Posterior cingulate gyrus (tissue), 11 donors: ENCODE results near the gene ATP8A1.
A peak's percentile ranks its signal among the peaks of the same experiment; 100 is the strongest.
"Not testable (repeated sequence)": the region's sequence is repeated elsewhere in the genome, so short reads cannot be mapped to it uniquely, and the experiment has no call there.

Source experiments
- DNase-seq, 10 donors: peaks; one replicate each; pipeline versions ENCODE4 v3.0.0 to v3.0.0-alpha.2; 2020 to 2021; ENCODE audit warnings: mixed read lengths in 3 of 10
- intact Hi-C: fragments of 100-400 bp; cut with DNase I; formaldehyde crosslinking; loops from one replicate; pipeline ENCODE4 v1.15.1; 2023

ATP8A1 gene

GRCh38 chr4:42531341-42532030 lies 125.4 kb downstream of the ATP8A1 start:
- intact Hi-C loops: no loop called here
- DNase-seq: no peak

GRCh38 chr4:42523066-42523718 lies 133.7 kb downstream of the ATP8A1 start:
- intact Hi-C loops: no loop called here
- no peak for DNase-seq

- peak in 3 of 10 donors; percentile 32 to 40 (median 39) for DNase-seq
- intact Hi-C loops: loop anchor here (1.0 to 2.0 kb wide), 2 partner anchors 149 to 237 kb away; no protein-coding TSS in a partner anchor
Observed at GRCh38 chr4:42519803-42520417, 137.0 kb downstream of the ATP8A1 start.

- intact Hi-C loops: no loop called here
- no peak for DNase-seq
Observed at GRCh38 chr4:42515156-42515884, 141.6 kb downstream of the ATP8A1 start.

GRCh38 chr4:42513748-42514492 lies 143.0 kb downstream of the ATP8A1 start:
- intact Hi-C loops: no loop called here

GRCh38 chr4:42512226-42512625 lies 144.7 kb downstream of the ATP8A1 start:
- intact Hi-C loops: no loop called here
- DNase-seq: no peak

More at GRCh38 chr4:42513748-42514492, 143.0 kb downstream of the ATP8A1 start:
- no peak for DNase-seq

- DNase-seq: no peak
- intact Hi-C loops: no loop called here
Observed at GRCh38 chr4:42510225-42510624, 146.7 kb downstream of the ATP8A1 start.

GRCh38 chr4:42501624-42502401 lies 155.1 kb downstream of the ATP8A1 start:
- DNase-seq: no peak
- intact Hi-C loops: no loop called here

GRCh38 chr4:42498040-42498439 lies 158.9 kb downstream of the ATP8A1 start:
- intact Hi-C loops: no loop called here
- DNase-seq: no peak

- no peak for DNase-seq
- intact Hi-C loops: no loop called here
Observed at GRCh38 chr4:42497142-42497910, 159.6 kb downstream of the ATP8A1 start.

- intact Hi-C loops: no loop called here
- DNase-seq: no peak
Observed at GRCh38 chr4:42492962-42493361, 163.9 kb downstream of the ATP8A1 start.

- no peak for DNase-seq
Observed at GRCh38 chr4:42490015-42490414, 166.9 kb downstream of the ATP8A1 start.

GRCh38 chr4:42489095-42489494 lies 167.8 kb downstream of the ATP8A1 start:
- intact Hi-C loops: no loop called here
- DNase-seq: no peak

More at GRCh38 chr4:42490015-42490414, 166.9 kb downstream of the ATP8A1 start:
- intact Hi-C loops: no loop called here

GRCh38 chr4:42488554-42488953 lies 168.4 kb downstream of the ATP8A1 start:
- intact Hi-C loops: no loop called here
- DNase-seq: no peak

GRCh38 chr4:42488114-42488513 lies 168.8 kb downstream of the ATP8A1 start:
- intact Hi-C loops: no loop called here

GRCh38 chr4:42487230-42487629 lies 169.7 kb downstream of the ATP8A1 start:
- DNase-seq: no peak
- intact Hi-C loops: no loop called here

More at GRCh38 chr4:42488114-42488513, 168.8 kb downstream of the ATP8A1 start:
- DNase-seq: no peak

- intact Hi-C loops, DNase-seq: not testable (repeated sequence)
Observed at GRCh38 chr4:42486156-42486555, 170.7 kb downstream of the ATP8A1 start.

- no peak for DNase-seq
- intact Hi-C loops: no loop called here
Observed at GRCh38 chr4:42484630-42485029, 172.3 kb downstream of the ATP8A1 start.
